Nephron (organoid): ENCODE measurements around the gene GNB1L.
"Not testable (repeated sequence)": the region's sequence is repeated elsewhere in the genome, so short reads cannot be mapped to it uniquely, and the experiment has no call there.

Experiments
- H3K27ac Mint-ChIP-seq, 3 experiments: 2 replicates each; pipeline ENCODE4 v1.8.0; 2020; ENCODE audit warnings: mixed read lengths in 3 of 3, mild to moderate bottlenecking in 2 of 3, moderate library complexity in 1 of 3
- H3K27me3 Mint-ChIP-seq: 2 replicates; pipeline ENCODE4 v1.8.0; 2021; ENCODE audit warnings: low read depth, mild to moderate bottlenecking, moderate library complexity, mixed read lengths
- H3K36me3 Mint-ChIP-seq: 2 replicates; pipeline ENCODE4 v1.8.0; 2020; ENCODE audit warnings: low read depth, mixed read lengths
- H3K4me1 Mint-ChIP-seq: 2 replicates; pipeline ENCODE4 v1.8.0; 2020; ENCODE audit warnings: mixed read lengths
- H3K4me3 Mint-ChIP-seq, 3 experiments: 2 replicates each; pipeline ENCODE4 v1.8.0; 2020; ENCODE audit warnings: mild to moderate bottlenecking in 3 of 3, mixed read lengths in 3 of 3, moderate library complexity in 2 of 3
- H3K9me3 Mint-ChIP-seq: 2 replicates; pipeline ENCODE4 v1.8.0; 2020; ENCODE audit warnings: mixed read lengths
- TF ChIP-seq, protein P1 (sequence below), 3 experiments: fragments of 200-600 bp; sonication (generic); IDR thresholded peaks; one replicate each; pipeline ENCODE4 v1.5.0; 2021; ENCODE audit warnings: antibody characterized with exemption in 3 of 3; ENCODE audit not compliant: unreplicated experiment in 3 of 3

Gene GNB1L

GRCh38 chr22:19793661-19794310, 60.9 kb downstream of the GNB1L start:
- Mint-ChIP-seq H3K27me3 (peaks cover 18% of the 10 kb centered on the region), H3K36me3 (peaks cover 37% of the 10 kb centered on the region), H3K27ac (no peak overlapping the region), H3K4me3 (no peak overlapping the region), H3K4me1 (no peaks in the 10 kb centered on the region), H3K9me3 (peaks cover 34% of the 10 kb centered on the region)
- TF ChIP-seq, protein P1, sequence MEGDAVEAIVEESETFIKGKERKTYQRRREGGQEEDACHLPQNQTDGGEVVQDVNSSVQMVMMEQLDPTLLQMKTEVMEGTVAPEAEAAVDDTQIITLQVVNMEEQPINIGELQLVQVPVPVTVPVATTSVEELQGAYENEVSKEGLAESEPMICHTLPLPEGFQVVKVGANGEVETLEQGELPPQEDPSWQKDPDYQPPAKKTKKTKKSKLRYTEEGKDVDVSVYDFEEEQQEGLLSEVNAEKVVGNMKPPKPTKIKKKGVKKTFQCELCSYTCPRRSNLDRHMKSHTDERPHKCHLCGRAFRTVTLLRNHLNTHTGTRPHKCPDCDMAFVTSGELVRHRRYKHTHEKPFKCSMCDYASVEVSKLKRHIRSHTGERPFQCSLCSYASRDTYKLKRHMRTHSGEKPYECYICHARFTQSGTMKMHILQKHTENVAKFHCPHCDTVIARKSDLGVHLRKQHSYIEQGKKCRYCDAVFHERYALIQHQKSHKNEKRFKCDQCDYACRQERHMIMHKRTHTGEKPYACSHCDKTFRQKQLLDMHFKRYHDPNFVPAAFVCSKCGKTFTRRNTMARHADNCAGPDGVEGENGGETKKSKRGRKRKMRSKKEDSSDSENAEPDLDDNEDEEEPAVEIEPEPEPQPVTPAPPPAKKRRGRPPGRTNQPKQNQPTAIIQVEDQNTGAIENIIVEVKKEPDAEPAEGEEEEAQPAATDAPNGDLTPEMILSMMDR (IDR thresholded peaks at IDR 0.05; ENCODE audit: unreplicated experiment in 3 of 3) = no peak

DNA sequence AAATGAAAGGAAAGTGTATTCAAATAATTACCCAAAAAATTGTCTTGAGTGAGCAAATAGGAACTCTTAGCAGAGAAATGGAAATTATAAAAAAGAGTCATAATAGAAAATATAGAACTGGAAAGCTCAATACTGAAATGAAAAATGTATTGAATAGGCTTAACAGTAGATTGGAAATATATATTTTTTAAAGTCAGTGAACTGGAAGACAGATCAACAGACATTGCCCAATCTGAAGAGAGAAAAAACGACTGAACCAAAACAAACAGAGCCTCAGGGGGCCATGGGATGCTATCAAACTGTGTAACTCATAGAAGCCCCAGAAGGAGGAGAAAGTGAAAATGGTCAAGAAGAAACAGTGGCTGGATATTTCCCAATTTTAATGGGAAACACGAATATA, 61.5 kb downstream of the GNB1L start:
- Mint-ChIP-seq H3K4me1 (no peaks in the 10 kb centered on the region), H3K4me3 (no peak overlapping the region), H3K27ac (no peak overlapping the region), H3K36me3 (peaks cover 37% of the 10 kb centered on the region), H3K27me3 (peaks cover 18% of the 10 kb centered on the region), H3K9me3 (peaks cover 34% of the 10 kb centered on the region)
- TF ChIP-seq, protein P1 (IDR thresholded peaks at IDR 0.05; ENCODE audit: unreplicated experiment in 3 of 3) = no peak

DNA sequence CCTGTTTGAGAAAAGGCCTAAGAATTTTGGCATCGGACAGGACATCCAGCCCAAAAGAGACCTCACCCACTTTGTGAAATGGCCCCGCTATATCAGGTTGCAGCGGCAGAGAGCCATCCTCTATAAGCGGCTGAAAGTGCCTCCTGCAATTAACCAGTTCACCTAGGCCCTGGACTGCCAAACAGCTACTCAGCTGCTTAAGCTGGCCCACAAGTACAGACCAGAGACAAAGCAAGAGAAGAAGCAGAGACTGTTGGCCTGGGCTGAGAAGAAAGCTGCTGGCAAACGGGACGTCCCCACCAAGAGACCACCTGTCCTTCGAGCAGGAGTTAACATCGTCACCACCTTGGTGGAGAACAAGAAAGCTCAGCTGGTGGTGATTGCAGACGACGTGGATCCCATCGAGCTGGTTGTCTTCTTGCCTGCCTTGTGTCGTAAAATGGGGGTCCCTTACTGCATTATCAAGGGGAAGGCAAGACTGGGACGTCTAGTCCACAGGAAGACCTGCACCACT, 62.2 kb downstream of the GNB1L start:
- Mint-ChIP-seq H3K36me3 (peaks cover 37% of the 10 kb centered on the region), H3K27me3 (peaks cover 18% of the 10 kb centered on the region), H3K9me3 (peaks cover 34% of the 10 kb centered on the region)
- H3K4me3 Mint-ChIP-seq, H3K27ac Mint-ChIP-seq, H3K4me1 Mint-ChIP-seq: not testable (repeated sequence)

DNA sequence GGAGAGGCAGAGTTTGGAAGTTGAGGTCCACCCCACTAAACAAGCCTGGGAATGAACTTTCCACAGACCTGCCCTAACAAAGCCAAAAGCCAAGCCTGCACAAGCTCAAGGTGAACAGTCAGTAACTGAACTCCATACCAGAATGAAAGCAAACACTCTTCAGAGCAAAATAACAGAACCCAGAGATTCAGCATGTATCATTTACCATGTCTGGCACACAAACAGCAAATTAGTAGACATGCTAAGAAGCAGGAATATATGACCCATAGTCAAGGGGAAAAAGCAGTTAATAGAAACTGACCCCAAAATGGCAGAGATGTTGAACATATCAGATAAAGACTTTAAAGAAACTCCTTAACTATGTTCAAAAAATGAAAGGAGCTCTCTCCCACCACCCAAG, 62.8 kb downstream of the GNB1L start:
- H3K4me1 Mint-ChIP-seq = no peaks in the 10 kb centered on the region
- H3K9me3 Mint-ChIP-seq = peaks cover 34% of the 10 kb centered on the region
- TF ChIP-seq, protein P1 (IDR thresholded peaks at IDR 0.05; ENCODE audit: unreplicated experiment in 3 of 3) = no peak
- H3K27ac Mint-ChIP-seq = no peak overlapping the region
- H3K36me3 Mint-ChIP-seq = peaks cover 37% of the 10 kb centered on the region
- H3K27me3 Mint-ChIP-seq = peaks cover 18% of the 10 kb centered on the region
- H3K4me3 Mint-ChIP-seq = no peak overlapping the region

- Mint-ChIP-seq H3K27ac (no peak overlapping the region), H3K4me1 (no peaks in the 10 kb centered on the region), H3K9me3 (peaks cover 34% of the 10 kb centered on the region), H3K27me3 (peaks cover 21% of the 10 kb centered on the region), H3K4me3 (no peak overlapping the region), H3K36me3 (peaks cover 37% of the 10 kb centered on the region)
- TF ChIP-seq, protein P1 (IDR thresholded peaks at IDR 0.05; ENCODE audit: unreplicated experiment in 3 of 3) = no peak
Measured at GRCh38 chr22:19791243-19791642, 63.4 kb downstream of the GNB1L start.

- Mint-ChIP-seq H3K4me1 (no peaks in the 10 kb centered on the region), H3K4me3 (no peak overlapping the region), H3K9me3 (peaks cover 34% of the 10 kb centered on the region), H3K36me3 (peaks cover 37% of the 10 kb centered on the region), H3K27ac (no peak overlapping the region), H3K27me3 (peaks cover 17% of the 10 kb centered on the region)
- TF ChIP-seq, protein P1 (IDR thresholded peaks at IDR 0.05; ENCODE audit: unreplicated experiment in 3 of 3) = no peak
Measured at GRCh38 chr22:19789828-19790227, 64.8 kb downstream of the GNB1L start.
